HEK293T (cell line): ENCODE data around the gene RAD51B.

Experiments
- BHLHE40 ChIP-seq: fragments of 450-650 bp; IDR thresholded peaks from 2 replicates; pipeline ENCODE4 v1.6.1; 2016; ENCODE audit warnings: mild to moderate bottlenecking, moderate library complexity, borderline replicate concordance
- FOXA1 ChIP-seq: fragments of 450-650 bp; IDR thresholded peaks from 2 replicates; pipeline ENCODE4 v1.6.1; 2016; ENCODE audit warnings: mild to moderate bottlenecking
- FOXK2 ChIP-seq: fragments of 450-650 bp; IDR thresholded peaks from 2 replicates; pipeline ENCODE4 v1.6.1; 2016; ENCODE audit warnings: mild to moderate bottlenecking
- ZNF384 ChIP-seq: fragments of 450-650 bp; IDR thresholded peaks from 2 replicates; pipeline ENCODE4 v1.6.1; 2016

- no peak for TF ChIP-seq BHLHE40
- no peak for TF ChIP-seq ZNF384
- no peak for TF ChIP-seq FOXA1
- no peak for TF ChIP-seq FOXK2
Observed at GRCh38 chr14:68604822-68605221, 785.2 kb downstream of the RAD51B start.
